GM12878 (cell line): Measurements from ENCODE around the gene ASTN1. TPM values are rescaled to one million over a fixed set of nuclear protein-coding genes. Genes with fewer than 3 reads are reported as not detected.

Source experiments
- BHLHE40 ChIP-seq, 2 experiments: fragments of 450-650 bp in 1 of 2; IDR thresholded peaks; 2 replicates each; pipeline ENCODE4 v1.6.1; 2011 to 2017; ENCODE audit warnings: low read depth in 2 of 2, borderline replicate concordance in 1 of 2, improper control_type of control experiment in 1 of 2, low read length in 1 of 2, mild to moderate bottlenecking in 1 of 2
- BRCA1 ChIP-seq: IDR thresholded peaks from 2 replicates; pipeline ENCODE4 v1.6.1; 2011; ENCODE audit warnings: low read depth, low read length, improper control_type of control experiment
- CHD4 ChIP-seq: fragments of 200-600 bp; sonication (generic); IDR thresholded peaks from 2 replicates; pipeline ENCODE4 v1.6.1; 2016; ENCODE audit warnings: mild to moderate bottlenecking
- HDAC2 ChIP-seq: fragments of 200-600 bp; sonication (generic); IDR thresholded peaks from 2 replicates; pipeline ENCODE4 v1.6.1; 2017
- IKZF1 ChIP-seq: fragments of 450-650 bp; conservative IDR thresholded peaks from 2 replicates; pipeline ENCODE4 v1.6.1; 2017; ENCODE audit warnings: antibody characterized with exemption, mild to moderate bottlenecking
- JUND ChIP-seq: IDR thresholded peaks from 2 replicates; pipeline ENCODE4 v1.6.1; 2012; ENCODE audit warnings: low read depth, mild to moderate bottlenecking, low read length, improper control_type of control experiment, moderate library complexity
- KLF5 ChIP-seq: fragments of 450-650 bp; IDR thresholded peaks from 2 replicates; pipeline ENCODE4 v1.6.1; 2014; ENCODE audit warnings: mild to moderate bottlenecking; ENCODE audit not compliant: partially characterized antibody
- LARP7 ChIP-seq: fragments of 450-650 bp; IDR thresholded peaks from 2 replicates; pipeline ENCODE4 v1.6.1; 2017; ENCODE audit warnings: mild to moderate bottlenecking
- MXI1 ChIP-seq: fragments of 150-350 bp; IDR thresholded peaks from 2 replicates; pipeline ENCODE4 v1.6.1; 2011; ENCODE audit warnings: low read depth, mild to moderate bottlenecking, inconsistent platforms, low read length, improper control_type of control experiment
- MYC ChIP-seq: IDR thresholded peaks from 2 replicates; pipeline ENCODE4 v1.6.1; 2011; ENCODE audit warnings: mild to moderate bottlenecking, low read length, moderate library complexity, inconsistent platforms; ENCODE audit not compliant: insufficient read depth, insufficient replicate concordance, insufficient read length, severe bottlenecking
- POU2F2 ChIP-seq: IDR thresholded peaks from 3 replicates; pipeline ENCODE4 v1.6.1; 2011; ENCODE audit warnings: low read depth, mild to moderate bottlenecking, low read length, borderline replicate concordance
- SMAD1 ChIP-seq: fragments of 450-650 bp; IDR thresholded peaks from 2 replicates; pipeline ENCODE4 v1.6.1; 2018; ENCODE audit warnings: mild to moderate bottlenecking, low read depth; ENCODE audit not compliant: partially characterized antibody
- SUZ12 ChIP-seq: fragments of 200-600 bp; sonication (generic); IDR thresholded peaks from one replicate; pipeline ENCODE4 v1.6.1; 2018; ENCODE audit warnings: antibody characterized with exemption, mild to moderate bottlenecking; ENCODE audit not compliant: unreplicated experiment
- TARDBP ChIP-seq: IDR thresholded peaks from 2 replicates; pipeline ENCODE4 v1.6.1; 2016; ENCODE audit warnings: borderline replicate concordance
- ZBTB40 ChIP-seq: fragments of 450-650 bp; IDR thresholded peaks from 2 replicates; pipeline ENCODE4 v1.6.1; 2016; ENCODE audit warnings: mild to moderate bottlenecking, moderate library complexity, borderline replicate concordance
- ZNF384 ChIP-seq: IDR thresholded peaks from 2 replicates; pipeline ENCODE4 v1.6.1; 2012; ENCODE audit warnings: low read depth, mild to moderate bottlenecking, low read length, improper control_type of control experiment, borderline replicate concordance
- ZNF622 ChIP-seq: fragments of 450-650 bp; IDR thresholded peaks from 2 replicates; pipeline ENCODE4 v1.6.1; 2017; ENCODE audit warnings: mild to moderate bottlenecking, inconsistent platforms
- polyA plus RNA-seq, 11 experiments: library from polyadenylated mRNA; depleted of rRNA in 4 of 11; unstranded in 6 of 11; stranded (reverse) in 5 of 11; fragments of >200 nt; fragmentation: Nextera tagmentation in 4 of 11; fragmentation: Illumina TruSeq in 1 of 11; extraction: Ambion mirVana in 4 of 11; extraction: Trizol in 1 of 11; gene quantifications; 1 replicate in 1 of 11; 2 replicates in 10 of 11; pipeline versions ENCODE4 v1.2.1 to v1.2.3, GENCODE V29; 2011 to 2016; ENCODE audit warnings: inconsistent platforms in 2 of 11, missing spikeins in 2 of 11, low read depth in 1 of 11
- total RNA-seq, 4 experiments: library from RNA; depleted of rRNA in 3 of 4; stranded (reverse); fragments of >200 nt in 3 of 4; fragmentation: Illumina TruSeq in 1 of 4; extraction: Trizol in 1 of 4; gene quantifications; 2 replicates each; pipeline versions ENCODE4 v1.2.1 to v1.2.3, GENCODE V29; 2013 to 2021
- TF ChIP-seq, protein P1 (sequence below): IDR thresholded peaks from 2 replicates; pipeline ENCODE4 v1.6.1; 2011; ENCODE audit warnings: borderline replicate concordance, low read depth, mild to moderate bottlenecking, moderate library complexity, mixed read lengths, low read length; ENCODE audit not compliant: insufficient read depth; ENCODE audit errors: extremely low read length

ASTN1 gene
- total and polyA plus RNA-seq, 10 of the 15 experiments (the other 5 are each of a cell fraction or from before 2014, with no cell fraction given), result 0.04 TPM; not detected in 9

GRCh38 chr1:176826265-176826664, 338.2 kb downstream of the ASTN1 start (continued):
- TF ChIP-seq ZBTB40, result no peak
- no peak for TF ChIP-seq MYC
- TF ChIP-seq TARDBP, result no peak
- TF ChIP-seq ZNF622, result no peak
- no peak for TF ChIP-seq MXI1
- TF ChIP-seq IKZF1, result no peak
- no peak for TF ChIP-seq SUZ12
- TF ChIP-seq BHLHE40 (IDR thresholded peaks at IDR 0.05; ENCODE audit: borderline replicate concordance in 1 of 2, low read depth in 2 of 2, low read length in 1 of 2), result no peak
- TF ChIP-seq BRCA1, result no peak
- no peak for TF ChIP-seq LARP7
- no peak for TF ChIP-seq CHD4
- TF ChIP-seq ZNF384, result no peak
- no peak for TF ChIP-seq KLF5
- no peak for TF ChIP-seq POU2F2
- TF ChIP-seq, protein P1, sequence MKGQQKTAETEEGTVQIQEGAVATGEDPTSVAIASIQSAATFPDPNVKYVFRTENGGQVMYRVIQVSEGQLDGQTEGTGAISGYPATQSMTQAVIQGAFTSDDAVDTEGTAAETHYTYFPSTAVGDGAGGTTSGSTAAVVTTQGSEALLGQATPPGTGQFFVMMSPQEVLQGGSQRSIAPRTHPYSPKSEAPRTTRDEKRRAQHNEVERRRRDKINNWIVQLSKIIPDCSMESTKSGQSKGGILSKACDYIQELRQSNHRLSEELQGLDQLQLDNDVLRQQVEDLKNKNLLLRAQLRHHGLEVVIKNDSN, result no peak
- TF ChIP-seq HDAC2, result no peak
- TF ChIP-seq SMAD1, result no peak
- TF ChIP-seq JUND, result no peak
